HepG2 (cell line): ENCODE data around the gene SIRPA. TPM values are rescaled to one million over a fixed set of nuclear protein-coding genes. Genes with fewer than 3 reads are reported as not detected.

Source experiments
- CREM ChIP-seq, 2 experiments: sonication (generic) in 1 of 2; formaldehyde crosslinking in 1 of 2; IDR thresholded peaks; 2 replicates each; pipeline versions ENCODE4 v1.4.0 to v1.6.1; 2016 to 2020; ENCODE audit warnings: antibody characterized with exemption in 1 of 2, mild to moderate bottlenecking in 1 of 2, missing genetic modification reagents in 1 of 2
- FIP1L1 ChIP-seq: fragments of 200-400 bp; formaldehyde crosslinking; IDR thresholded peaks from 2 replicates; pipeline ENCODE4 v1.6.1; 2018; ENCODE audit warnings: low read depth, mild to moderate bottlenecking, low read length, moderate library complexity, borderline replicate concordance; ENCODE audit not compliant: insufficient read depth
- MXD4 ChIP-seq: IDR thresholded peaks from 2 replicates; pipeline ENCODE4 v1.6.1; 2016; ENCODE audit warnings: mild to moderate bottlenecking, missing biosample characterization, missing genetic modification reagents
- PLRG1 ChIP-seq: fragments of 450-650 bp; conservative IDR thresholded peaks from 2 replicates; pipeline ENCODE4 v1.6.1; 2016
- SALL1 ChIP-seq: sonication (generic); formaldehyde crosslinking; IDR thresholded peaks from 2 replicates; pipeline ENCODE4 v1.8.0; 2022; ENCODE audit warnings: mild to moderate bottlenecking, missing genetic modification reagents
- SP140L ChIP-seq: sonication (generic); formaldehyde crosslinking; IDR thresholded peaks from 2 replicates; pipeline ENCODE4 v1.4.0; 2020; ENCODE audit warnings: missing genetic modification reagents, borderline replicate concordance
- TP53 ChIP-seq: sonication (generic); formaldehyde crosslinking; conservative IDR thresholded peaks from 2 replicates; pipeline ENCODE4 v1.4.0; 2020; ENCODE audit warnings: missing genetic modification reagents
- ZFY ChIP-seq: sonication (generic); formaldehyde crosslinking; IDR thresholded peaks from 2 replicates; pipeline ENCODE4 v1.4.0; 2020; ENCODE audit warnings: missing genetic modification reagents
- ZNF17 ChIP-seq: sonication (generic); formaldehyde crosslinking; IDR thresholded peaks from 2 replicates; pipeline ENCODE4 v1.5.0; 2020; ENCODE audit warnings: mild to moderate bottlenecking, missing genetic modification reagents
- ZNF577 ChIP-seq: sonication (generic); formaldehyde crosslinking; IDR thresholded peaks from 2 replicates; pipeline ENCODE4 v1.4.0; 2020; ENCODE audit warnings: mild to moderate bottlenecking, low read depth, missing genetic modification reagents, borderline replicate concordance
- ZSCAN22 ChIP-seq: sonication (generic); formaldehyde crosslinking; IDR thresholded peaks from 2 replicates; pipeline ENCODE4 v1.4.0; 2020; ENCODE audit warnings: mild to moderate bottlenecking, missing genetic modification reagents
- polyA plus RNA-seq, 8 experiments: library from polyadenylated mRNA; depleted of rRNA in 3 of 8; stranded (reverse) in 7 of 8; unstranded in 1 of 8; fragments of >200 nt; fragmentation: Illumina TruSeq in 4 of 8; extraction: Trizol in 4 of 8; gene quantifications; 2 replicates each; pipeline versions ENCODE4 v1.2.1 to v1.2.3, GENCODE V29; 2011 to 2016; ENCODE audit warnings: low read depth in 4 of 8, missing spikeins in 1 of 8, mixed read lengths in 1 of 8; ENCODE audit not compliant: insufficient read depth in 1 of 8
- total RNA-seq, 5 experiments: library from RNA; depleted of rRNA; stranded (reverse); fragments of >200 nt; fragmentation: Illumina TruSeq; extraction: Trizol; gene quantifications; 2 replicates each; pipeline ENCODE4 v1.2.3, GENCODE V29; 2016; ENCODE audit warnings: low read depth in 1 of 5
- TF ChIP-seq, protein P1 (sequence below): sonication (generic); formaldehyde crosslinking; IDR thresholded peaks from 2 replicates; pipeline ENCODE4 v1.4.0; 2020; ENCODE audit warnings: missing genetic modification reagents, borderline replicate concordance
- TF ChIP-seq, protein P2 (sequence below): sonication (generic); formaldehyde crosslinking; IDR thresholded peaks from 2 replicates; pipeline ENCODE4 v1.4.0; 2020; ENCODE audit warnings: missing genetic modification reagents
- TF ChIP-seq, protein P3 (sequence below): sonication (generic); formaldehyde crosslinking; IDR thresholded peaks from 2 replicates; pipeline ENCODE4 v1.4.0; 2020; ENCODE audit warnings: missing genetic modification reagents
- TF ChIP-seq, protein P4 (sequence below): sonication (generic); formaldehyde crosslinking; IDR thresholded peaks from 2 replicates; pipeline ENCODE4 v1.9.0; 2021; ENCODE audit warnings: mild to moderate bottlenecking, missing genetic modification reagents
- TF ChIP-seq, protein P5 (sequence below): sonication (generic); formaldehyde crosslinking; conservative IDR thresholded peaks from 2 replicates; pipeline ENCODE4 v1.4.0; 2020; ENCODE audit warnings: missing genetic modification reagents

The SIRPA gene
- total and polyA plus RNA-seq, 2 of the 13 experiments (the other 11 are each of a cell fraction or from before 2014, with no cell fraction given) = 7.2 to 17.6 TPM

DNA sequence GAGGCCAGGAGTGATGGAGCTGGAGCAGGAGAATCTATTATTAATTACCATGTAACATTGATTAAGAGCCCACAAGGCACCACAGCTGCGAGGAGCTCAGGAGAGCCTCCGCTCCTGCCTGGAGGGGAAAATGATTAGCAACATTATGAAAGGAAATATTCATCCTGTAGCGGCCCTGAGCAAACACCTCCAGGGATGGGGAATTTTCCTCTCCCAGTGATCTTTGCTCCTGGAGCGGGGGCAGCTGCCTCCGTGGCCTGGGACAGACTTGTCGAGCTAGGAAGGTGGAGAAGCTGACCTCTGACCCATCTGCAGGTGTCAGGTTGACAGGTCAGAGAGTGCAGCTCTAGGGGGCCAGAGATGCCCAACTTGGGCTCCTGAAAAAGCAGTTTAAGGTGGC, 40.1 kb upstream of the SIRPA start (continued):
- TF ChIP-seq, protein P1, sequence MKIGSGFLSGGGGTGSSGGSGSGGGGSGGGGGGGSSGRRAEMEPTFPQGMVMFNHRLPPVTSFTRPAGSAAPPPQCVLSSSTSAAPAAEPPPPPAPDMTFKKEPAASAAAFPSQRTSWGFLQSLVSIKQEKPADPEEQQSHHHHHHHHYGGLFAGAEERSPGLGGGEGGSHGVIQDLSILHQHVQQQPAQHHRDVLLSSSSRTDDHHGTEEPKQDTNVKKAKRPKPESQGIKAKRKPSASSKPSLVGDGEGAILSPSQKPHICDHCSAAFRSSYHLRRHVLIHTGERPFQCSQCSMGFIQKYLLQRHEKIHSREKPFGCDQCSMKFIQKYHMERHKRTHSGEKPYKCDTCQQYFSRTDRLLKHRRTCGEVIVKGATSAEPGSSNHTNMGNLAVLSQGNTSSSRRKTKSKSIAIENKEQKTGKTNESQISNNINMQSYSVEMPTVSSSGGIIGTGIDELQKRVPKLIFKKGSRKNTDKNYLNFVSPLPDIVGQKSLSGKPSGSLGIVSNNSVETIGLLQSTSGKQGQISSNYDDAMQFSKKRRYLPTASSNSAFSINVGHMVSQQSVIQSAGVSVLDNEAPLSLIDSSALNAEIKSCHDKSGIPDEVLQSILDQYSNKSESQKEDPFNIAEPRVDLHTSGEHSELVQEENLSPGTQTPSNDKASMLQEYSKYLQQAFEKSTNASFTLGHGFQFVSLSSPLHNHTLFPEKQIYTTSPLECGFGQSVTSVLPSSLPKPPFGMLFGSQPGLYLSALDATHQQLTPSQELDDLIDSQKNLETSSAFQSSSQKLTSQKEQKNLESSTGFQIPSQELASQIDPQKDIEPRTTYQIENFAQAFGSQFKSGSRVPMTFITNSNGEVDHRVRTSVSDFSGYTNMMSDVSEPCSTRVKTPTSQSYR = peak; percentile 75; the same call in 1 of the 2 replicates
- TF ChIP-seq ZFY (CRISPR knock-in tag) (no peak), PLRG1 (no peak), ZNF577 (no peak), SP140L (no peak), MXD4 (CRISPR knock-in tag) (no peak), ZSCAN22 (no peak), ZNF17 (CRISPR knock-in tag) (no peak), TP53 (CRISPR knock-in tag) (no peak), SALL1 (peak; percentile 80), CREM (IDR thresholded peaks at IDR 0.05) (no peak; the same call in 1 of the 2 replicates), CREM (CRISPR knock-in tag; IDR thresholded peaks at IDR 0.05) (no peak), FIP1L1 (0 out of 2 replicates have a peak, but pooled peaks have one; percentile 78)
- TF ChIP-seq, protein P2, sequence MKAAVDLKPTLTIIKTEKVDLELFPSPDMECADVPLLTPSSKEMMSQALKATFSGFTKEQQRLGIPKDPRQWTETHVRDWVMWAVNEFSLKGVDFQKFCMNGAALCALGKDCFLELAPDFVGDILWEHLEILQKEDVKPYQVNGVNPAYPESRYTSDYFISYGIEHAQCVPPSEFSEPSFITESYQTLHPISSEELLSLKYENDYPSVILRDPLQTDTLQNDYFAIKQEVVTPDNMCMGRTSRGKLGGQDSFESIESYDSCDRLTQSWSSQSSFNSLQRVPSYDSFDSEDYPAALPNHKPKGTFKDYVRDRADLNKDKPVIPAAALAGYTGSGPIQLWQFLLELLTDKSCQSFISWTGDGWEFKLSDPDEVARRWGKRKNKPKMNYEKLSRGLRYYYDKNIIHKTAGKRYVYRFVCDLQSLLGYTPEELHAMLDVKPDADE = no peak
- TF ChIP-seq, protein P3, sequence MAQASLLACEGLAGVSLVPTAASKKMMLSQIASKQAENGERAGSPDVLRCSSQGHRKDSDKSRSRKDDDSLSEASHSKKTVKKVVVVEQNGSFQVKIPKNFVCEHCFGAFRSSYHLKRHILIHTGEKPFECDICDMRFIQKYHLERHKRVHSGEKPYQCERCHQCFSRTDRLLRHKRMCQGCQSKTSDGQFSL (CRISPR knock-in tag) = no peak
- TF ChIP-seq, protein P4, sequence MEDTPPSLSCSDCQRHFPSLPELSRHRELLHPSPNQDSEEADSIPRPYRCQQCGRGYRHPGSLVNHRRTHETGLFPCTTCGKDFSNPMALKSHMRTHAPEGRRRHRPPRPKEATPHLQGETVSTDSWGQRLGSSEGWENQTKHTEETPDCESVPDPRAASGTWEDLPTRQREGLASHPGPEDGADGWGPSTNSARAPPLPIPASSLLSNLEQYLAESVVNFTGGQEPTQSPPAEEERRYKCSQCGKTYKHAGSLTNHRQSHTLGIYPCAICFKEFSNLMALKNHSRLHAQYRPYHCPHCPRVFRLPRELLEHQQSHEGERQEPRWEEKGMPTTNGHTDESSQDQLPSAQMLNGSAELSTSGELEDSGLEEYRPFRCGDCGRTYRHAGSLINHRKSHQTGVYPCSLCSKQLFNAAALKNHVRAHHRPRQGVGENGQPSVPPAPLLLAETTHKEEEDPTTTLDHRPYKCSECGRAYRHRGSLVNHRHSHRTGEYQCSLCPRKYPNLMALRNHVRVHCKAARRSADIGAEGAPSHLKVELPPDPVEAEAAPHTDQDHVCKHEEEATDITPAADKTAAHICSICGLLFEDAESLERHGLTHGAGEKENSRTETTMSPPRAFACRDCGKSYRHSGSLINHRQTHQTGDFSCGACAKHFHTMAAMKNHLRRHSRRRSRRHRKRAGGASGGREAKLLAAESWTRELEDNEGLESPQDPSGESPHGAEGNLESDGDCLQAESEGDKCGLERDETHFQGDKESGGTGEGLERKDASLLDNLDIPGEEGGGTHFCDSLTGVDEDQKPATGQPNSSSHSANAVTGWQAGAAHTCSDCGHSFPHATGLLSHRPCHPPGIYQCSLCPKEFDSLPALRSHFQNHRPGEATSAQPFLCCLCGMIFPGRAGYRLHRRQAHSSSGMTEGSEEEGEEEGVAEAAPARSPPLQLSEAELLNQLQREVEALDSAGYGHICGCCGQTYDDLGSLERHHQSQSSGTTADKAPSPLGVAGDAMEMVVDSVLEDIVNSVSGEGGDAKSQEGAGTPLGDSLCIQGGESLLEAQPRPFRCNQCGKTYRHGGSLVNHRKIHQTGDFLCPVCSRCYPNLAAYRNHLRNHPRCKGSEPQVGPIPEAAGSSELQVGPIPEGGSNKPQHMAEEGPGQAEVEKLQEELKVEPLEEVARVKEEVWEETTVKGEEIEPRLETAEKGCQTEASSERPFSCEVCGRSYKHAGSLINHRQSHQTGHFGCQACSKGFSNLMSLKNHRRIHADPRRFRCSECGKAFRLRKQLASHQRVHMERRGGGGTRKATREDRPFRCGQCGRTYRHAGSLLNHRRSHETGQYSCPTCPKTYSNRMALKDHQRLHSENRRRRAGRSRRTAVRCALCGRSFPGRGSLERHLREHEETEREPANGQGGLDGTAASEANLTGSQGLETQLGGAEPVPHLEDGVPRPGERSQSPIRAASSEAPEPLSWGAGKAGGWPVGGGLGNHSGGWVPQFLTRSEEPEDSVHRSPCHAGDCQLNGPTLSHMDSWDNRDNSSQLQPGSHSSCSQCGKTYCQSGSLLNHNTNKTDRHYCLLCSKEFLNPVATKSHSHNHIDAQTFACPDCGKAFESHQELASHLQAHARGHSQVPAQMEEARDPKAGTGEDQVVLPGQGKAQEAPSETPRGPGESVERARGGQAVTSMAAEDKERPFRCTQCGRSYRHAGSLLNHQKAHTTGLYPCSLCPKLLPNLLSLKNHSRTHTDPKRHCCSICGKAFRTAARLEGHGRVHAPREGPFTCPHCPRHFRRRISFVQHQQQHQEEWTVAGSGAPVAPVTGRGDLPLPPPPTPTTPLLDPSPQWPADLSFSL (CRISPR knock-in tag) = no peak
- TF ChIP-seq, protein P5, sequence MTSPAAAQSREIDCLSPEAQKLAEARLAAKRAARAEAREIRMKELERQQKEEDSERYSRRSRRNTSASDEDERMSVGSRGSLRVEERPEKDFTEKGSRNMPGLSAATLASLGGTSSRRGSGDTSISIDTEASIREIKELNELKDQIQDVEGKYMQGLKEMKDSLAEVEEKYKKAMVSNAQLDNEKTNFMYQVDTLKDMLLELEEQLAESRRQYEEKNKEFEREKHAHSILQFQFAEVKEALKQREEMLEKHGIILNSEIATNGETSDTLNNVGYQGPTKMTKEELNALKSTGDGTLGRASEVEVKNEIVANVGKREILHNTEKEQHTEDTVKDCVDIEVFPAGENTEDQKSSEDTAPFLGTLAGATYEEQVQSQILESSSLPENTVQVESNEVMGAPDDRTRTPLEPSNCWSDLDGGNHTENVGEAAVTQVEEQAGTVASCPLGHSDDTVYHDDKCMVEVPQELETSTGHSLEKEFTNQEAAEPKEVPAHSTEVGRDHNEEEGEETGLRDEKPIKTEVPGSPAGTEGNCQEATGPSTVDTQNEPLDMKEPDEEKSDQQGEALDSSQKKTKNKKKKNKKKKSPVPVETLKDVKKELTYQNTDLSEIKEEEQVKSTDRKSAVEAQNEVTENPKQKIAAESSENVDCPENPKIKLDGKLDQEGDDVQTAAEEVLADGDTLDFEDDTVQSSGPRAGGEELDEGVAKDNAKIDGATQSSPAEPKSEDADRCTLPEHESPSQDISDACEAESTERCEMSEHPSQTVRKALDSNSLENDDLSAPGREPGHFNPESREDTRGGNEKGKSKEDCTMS (CRISPR knock-in tag) = no peak
